ENCODE data around the gene B4GALNT4. TPM values are rescaled to one million over a fixed set of nuclear protein-coding genes. Genes with fewer than 3 reads are reported as not detected.

The B4GALNT4 gene
- total and polyA plus RNA-seq, 2 of the 8 experiments (the other 6 are each of a cell fraction or from before 2014, with no cell fraction given): 40.9 to 76.3 TPM

- Histone ChIP-seq H3K4me1 (replicated peaks in 1 of 4; ENCODE audit: control insufficient read depth in 3 of 4, insufficient read depth in 4 of 4, low read length in 3 of 4) (no peaks in the 10 kb centered on the region), H3K9me3 (ENCODE audit: insufficient read depth in 2 of 2, low read depth in 1 of 2, low read length in 1 of 2) (peaks cover 3 to 6% of the 10 kb centered on the region in 2 experiments; a peak in 3 of 4 replicates)
- 92% methylated on average over 3 of the region's 14 CpGs; no CpG with 5 or more reads in 1 of the 2 experiments for WGBS, 2 experiments (ENCODE audit: extremely low coverage in 1 of 2, insufficient coverage in 1 of 2, insufficient read length in 1 of 2, insufficient replicate concordance in 2 of 2, low coverage in 1 of 2, low lambda C conversion rate in 2 of 2, missing lambda C conversion rate in 1 of 2)
- TF ChIP-seq EZH2 (IDR thresholded peaks at IDR 0.05; ENCODE audit: low read depth, low read length, severe bottlenecking) (no peak), ATF2 (IDR thresholded peaks at IDR 0.05; ENCODE audit: low read length) (no peak), CHD1 (IDR thresholded peaks at IDR 0.05; ENCODE audit: low read depth, low read length) (no peak), GTF2F1 (IDR thresholded peaks at IDR 0.05; ENCODE audit: borderline replicate concordance, low read depth, low read length) (no peak), FOSL1 (IDR thresholded peaks at IDR 0.05; ENCODE audit: insufficient read depth, low read depth, low read length) (no peak), SP1 (IDR thresholded peaks at IDR 0.05; ENCODE audit: low read depth, low read length) (no peak), PHF8 (conservative IDR thresholded peaks at IDR 0.05; ENCODE audit: low read depth, low read length) (no peak), KDM5A (IDR thresholded peaks at IDR 0.05; ENCODE audit: low read length) (no peak), HDAC6 (IDR thresholded peaks at IDR 0.05; ENCODE audit: low read depth, low read length) (no peak), TAF7 (optimal IDR thresholded peaks at IDR 0.05; ENCODE audit: borderline replicate concordance, low read depth, low read length) (no peak), MAFK (IDR thresholded peaks at IDR 0.05; ENCODE audit: low read depth, low read length) (no peak)
Observed at GRCh38 chr11:380996-381395, 11.7 kb downstream of the B4GALNT4 start.

More at GRCh38 chr11:380996-381395, 11.7 kb downstream of the B4GALNT4 start:
- Histone ChIP-seq H3K27me3 (replicated peaks in 1 of 4; ENCODE audit: control insufficient read depth in 3 of 4, extremely low read depth in 1 of 4, insufficient read depth in 3 of 4, low read length in 3 of 4) (no peaks in the 10 kb centered on the region), H3K79me1 (ENCODE audit: low read depth, low read length) (no peaks in the 10 kb centered on the region), H2BK20ac (ENCODE audit: low read length) (no peak overlapping the region), H2BK15ac (ENCODE audit: low read length) (no peak overlapping the region), H3K27ac (ENCODE audit: low read depth, low read length) (no peak overlapping the region), H2AFZ (ENCODE audit: low read length) (no peak overlapping the region), H3K4me2 (ENCODE audit: insufficient read depth in 1 of 2, low read depth in 2 of 2, low read length in 2 of 2) (no peak overlapping the region), H3K4ac (replicated peaks; ENCODE audit: insufficient read length, low read depth, low read length) (no peak overlapping the region), H3K18ac (ENCODE audit: extremely low read depth, low read length) (no peak overlapping the region), H2AK5ac (ENCODE audit: low read depth, low read length) (no peak overlapping the region), H3K36me3 (ENCODE audit: control insufficient read depth in 2 of 4, insufficient read depth in 4 of 4, low read length in 3 of 4) (peaks cover 0 to 39% (median 6%) of the 10 kb centered on the region in 4 experiments; a peak in 5 of 8 replicates), H2BK12ac (ENCODE audit: low read depth, low read length) (no peak overlapping the region), H3K4me3 (ENCODE audit: extremely low read depth in 1 of 4, insufficient read depth in 2 of 4, low read depth in 3 of 4, low read length in 4 of 4) (no peak overlapping the region), H3K56ac (replicated peaks; ENCODE audit: insufficient read length, low read depth, low read length) (no peak overlapping the region), H3K23ac (ENCODE audit: insufficient read length) (no peak overlapping the region), H4K5ac (ENCODE audit: insufficient read length, low read depth, low read length) (no peak overlapping the region), H4K8ac (ENCODE audit: extremely low read depth, insufficient read depth, low read length) (no peak overlapping the region), H4K20me1 (replicated peaks in 1 of 2; ENCODE audit: control insufficient read depth in 1 of 2, insufficient read depth in 2 of 2, low read length in 2 of 2) (peaks cover 0 to 6% of the 10 kb centered on the region in 2 experiments), H2BK120ac (replicated peaks; ENCODE audit: low read depth, low read length) (no peak overlapping the region), H3K9ac (replicated peaks in 1 of 4; ENCODE audit: extremely low read depth in 1 of 4, low read depth in 3 of 4, low read length in 3 of 4) (no peak overlapping the region), H3K23me2 (ENCODE audit: low read depth, low read length) (no peaks in the 10 kb centered on the region), H4K91ac (replicated peaks; ENCODE audit: insufficient read length, low read length) (no peak overlapping the region), H3K14ac (ENCODE audit: insufficient read length) (no peak overlapping the region), H3K79me2 (ENCODE audit: control insufficient read depth in 1 of 2, insufficient read depth in 2 of 2, low read length in 2 of 2) (no peaks in the 10 kb centered on the region), H2BK5ac (ENCODE audit: low read depth, low read length) (no peak overlapping the region)
- ChIA-PET CTCF (ENCODE audit: partially characterized antibody) (interaction anchor here (1.0 kb wide), 1 partner anchor 131 kb away, joined by 3 read pairs; no protein-coding TSS in a partner anchor), POLR2A (ENCODE audit: partially characterized antibody) (interaction anchor here (1.5 to 1.9 kb wide), 3 partner anchors 11 to 25 kb away, joined by 4 to 6 read pairs (median 4); partner anchors contain the start of gene B4GALNT4)
- no peak for DNase-seq (ENCODE audit: low read depth in 1 of 2, low spot score in 2 of 2)
- no peak for FAIRE-seq

All from H1 (cell line).